NOMO-1 (cell line): ENCODE measurements around the gene IL10RB.

Experiments used
- DNase-seq, 2 experiments: peaks; one replicate each; lab custom pipeline; 2025; ENCODE audit not compliant: unreplicated experiment in 2 of 2; lab: John Stamatoyannopoulos, UW

The IL10RB gene

GRCh38 chr21:33264561-33264960, 1.6 kb upstream of the IL10RB start:
- no peak for DNase-seq

DNA sequence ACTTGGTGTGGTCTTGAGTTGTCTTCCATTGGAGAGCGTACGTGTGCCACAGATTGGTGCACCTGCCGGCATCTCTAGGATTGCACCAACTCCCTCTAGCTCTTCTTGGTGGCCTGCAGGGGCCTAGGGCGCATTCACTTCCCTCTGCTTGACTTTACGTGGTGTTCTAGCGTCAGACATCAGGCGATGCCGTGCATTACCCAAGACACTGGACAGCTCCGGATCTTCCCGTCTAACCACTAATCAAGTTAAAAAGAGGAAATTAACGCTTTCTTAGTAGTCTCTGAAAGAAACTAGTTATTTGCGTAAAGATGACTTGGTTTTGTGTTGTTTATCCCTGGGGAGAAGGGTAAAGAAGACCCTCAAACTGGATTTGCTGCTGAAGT, 510 bp upstream of the IL10RB start:
- DNase-seq, result peak; percentile 93 to 99

DNA sequence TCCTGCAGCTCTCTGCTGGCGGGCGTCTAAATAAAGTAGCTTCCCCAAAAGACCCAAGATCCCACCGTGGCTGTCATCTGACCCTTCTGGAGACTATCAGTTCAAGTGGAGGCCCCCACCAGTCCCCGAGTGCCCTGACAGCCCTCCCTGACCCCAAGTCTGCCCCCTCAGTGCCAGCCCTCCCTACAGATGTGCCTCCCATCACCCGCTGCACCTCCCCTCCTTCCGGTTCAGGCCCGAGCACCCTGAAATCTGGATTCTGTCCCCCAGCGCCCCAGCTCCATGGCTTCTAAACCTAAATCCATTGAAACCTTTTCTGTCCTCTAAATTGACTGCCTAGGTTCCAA, 595 bp downstream of the IL10RB start:
- no peak for DNase-seq

- DNase-seq, result no peak
Observed at GRCh38 chr21:33267250-33267649, 1.1 kb downstream of the IL10RB start.

DNA sequence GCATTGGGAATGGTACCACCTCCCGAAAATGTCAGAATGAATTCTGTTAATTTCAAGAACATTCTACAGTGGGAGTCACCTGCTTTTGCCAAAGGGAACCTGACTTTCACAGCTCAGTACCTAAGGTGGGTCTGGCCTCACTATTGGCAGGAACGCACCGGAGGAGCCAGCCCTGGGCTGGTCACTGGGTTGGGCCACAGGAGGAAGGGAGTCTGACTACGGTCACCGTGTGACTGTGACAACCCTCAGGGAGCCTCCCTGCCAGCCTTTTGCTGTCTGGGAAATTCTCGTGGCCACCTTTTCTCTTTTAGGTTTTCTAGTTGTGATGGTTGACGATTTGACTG, 2.2 kb downstream of the IL10RB start:
- no peak for DNase-seq

DNA sequence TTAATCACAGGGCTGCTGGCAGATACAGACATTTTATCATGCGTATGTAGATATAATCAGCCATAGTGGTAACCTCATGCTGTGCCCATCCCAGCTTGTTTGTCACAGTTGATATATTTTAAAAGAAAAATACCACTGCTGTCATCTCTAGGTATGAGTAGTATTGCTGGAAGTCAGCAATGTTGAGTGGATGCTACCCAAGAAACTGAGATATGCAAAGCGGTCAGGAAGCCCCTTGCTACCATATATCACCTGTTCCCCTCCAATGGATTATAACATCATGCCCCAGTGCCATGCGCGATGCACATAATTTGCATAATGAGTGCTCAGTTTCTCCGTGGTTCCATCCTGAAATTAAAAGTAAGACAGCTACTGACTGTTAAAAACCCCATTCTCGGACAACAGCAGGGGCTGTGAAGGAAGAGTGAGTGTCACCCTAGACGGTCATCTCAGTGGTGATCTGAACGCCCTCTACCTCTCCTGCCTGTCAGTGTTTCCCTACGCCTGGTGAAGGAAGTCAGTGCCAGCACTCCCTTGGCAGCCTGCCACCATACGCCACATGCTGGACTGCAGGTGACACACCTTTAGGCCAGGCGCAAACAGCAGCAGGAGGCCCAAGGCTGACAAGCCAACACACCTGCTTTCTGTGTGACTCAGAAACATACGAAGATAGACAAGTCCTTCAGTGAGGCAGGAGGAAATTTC, 2.7 kb downstream of the IL10RB start:
- no peak for DNase-seq

GRCh38 chr21:33270986-33271385, 4.8 kb downstream of the IL10RB start:
- DNase-seq, result no peak

DNA sequence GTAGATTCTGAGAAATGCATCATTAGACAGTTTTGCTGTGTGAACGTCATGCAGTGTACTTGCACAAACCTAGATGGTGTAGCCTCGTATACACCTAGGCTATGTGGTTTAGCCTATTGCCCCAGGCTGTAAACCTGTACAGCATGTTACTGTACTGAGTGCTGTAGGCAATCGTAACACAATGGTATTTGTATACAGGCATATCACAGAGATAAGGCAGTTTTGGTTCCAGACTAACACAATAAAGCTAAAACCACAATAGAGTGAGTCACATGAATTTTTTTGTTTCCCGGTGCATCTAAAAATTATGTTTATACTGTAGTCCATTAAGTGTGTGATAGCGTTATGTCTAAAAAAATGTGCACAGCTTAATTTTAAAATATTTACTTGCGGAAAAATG, 6.9 kb downstream of the IL10RB start:
- no peak for DNase-seq

- DNase-seq, result no peak
Observed at GRCh38 chr21:33278721-33279120, 12.6 kb downstream of the IL10RB start.

DNA sequence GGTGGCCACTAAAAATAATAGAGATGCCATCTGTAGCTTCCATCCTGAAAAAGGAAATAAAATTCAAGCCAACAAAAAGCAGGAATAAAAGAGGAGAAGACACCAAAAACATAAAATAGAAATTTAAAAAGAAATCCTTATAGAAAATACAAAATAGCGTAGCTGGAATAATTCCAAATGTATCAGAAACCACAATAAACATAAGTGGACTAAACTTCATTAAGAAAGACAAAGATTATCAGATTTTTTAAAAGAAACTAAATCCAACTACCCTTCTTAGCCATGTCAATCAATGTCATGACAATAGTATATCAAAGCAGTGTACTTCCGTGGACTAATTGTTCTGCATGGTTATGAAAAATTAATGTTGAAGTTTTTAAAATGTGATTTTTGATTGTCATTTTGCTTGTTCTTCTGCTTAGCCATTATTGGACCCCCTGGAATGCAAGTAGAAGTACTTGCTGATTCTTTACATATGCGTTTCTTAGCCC, 13.2 kb downstream of the IL10RB start:
- no peak for DNase-seq

GRCh38 chr21:33281096-33281652, 15.0 kb downstream of the IL10RB start:
- DNase-seq, result no peak

- DNase-seq, result no peak
Observed at GRCh38 chr21:33283203-33283602, 17.0 kb downstream of the IL10RB start.

DNA sequence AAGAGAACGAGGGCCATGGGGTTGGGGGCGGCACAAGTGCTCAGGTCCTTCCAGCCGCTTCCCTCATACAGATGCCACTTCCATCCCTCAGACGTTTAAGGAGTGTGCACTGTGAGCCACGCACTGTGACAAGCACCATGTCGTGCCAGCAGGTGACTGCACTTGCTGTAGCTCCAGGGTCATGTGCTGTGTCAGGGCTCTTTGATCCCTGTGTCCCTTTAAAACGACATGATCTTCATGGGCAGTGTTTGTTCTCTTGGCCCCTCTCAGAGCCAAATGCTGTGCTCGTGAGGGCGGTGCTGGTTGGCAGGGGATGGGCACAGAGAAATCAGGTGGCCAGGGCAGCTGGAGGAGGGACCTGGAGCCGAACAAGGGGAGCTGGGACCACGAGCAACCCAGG, 19.9 kb downstream of the IL10RB start:
- DNase-seq, result no peak

- no peak for DNase-seq
Observed at GRCh38 chr21:33286600-33287456, 20.7 kb downstream of the IL10RB start.

GRCh38 chr21:33289199-33289819, 23.1 kb downstream of the IL10RB start:
- DNase-seq, result no peak

- no peak for DNase-seq
Observed at GRCh38 chr21:33290441-33290840, 24.3 kb downstream of the IL10RB start.

DNA sequence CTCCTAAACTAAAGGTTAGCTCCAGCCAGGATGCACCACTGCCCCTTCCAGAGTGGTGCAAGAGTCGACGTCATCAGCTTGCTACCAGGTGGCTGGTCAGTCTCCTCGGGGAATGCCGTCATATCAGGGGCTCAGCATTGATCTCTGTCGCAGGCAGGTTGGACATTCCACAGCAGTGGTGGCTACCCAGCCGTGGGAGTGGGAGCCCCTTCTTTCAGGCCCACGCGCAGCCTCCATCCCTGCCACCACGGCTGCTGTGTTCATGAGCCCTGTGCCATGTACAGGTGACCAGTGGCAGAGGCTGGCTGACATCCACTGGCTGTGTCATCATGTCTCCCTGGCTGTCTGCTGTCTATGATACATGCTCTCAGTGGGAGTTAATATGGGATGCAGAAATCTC, 25.5 kb downstream of the IL10RB start:
- no peak for DNase-seq

DNA sequence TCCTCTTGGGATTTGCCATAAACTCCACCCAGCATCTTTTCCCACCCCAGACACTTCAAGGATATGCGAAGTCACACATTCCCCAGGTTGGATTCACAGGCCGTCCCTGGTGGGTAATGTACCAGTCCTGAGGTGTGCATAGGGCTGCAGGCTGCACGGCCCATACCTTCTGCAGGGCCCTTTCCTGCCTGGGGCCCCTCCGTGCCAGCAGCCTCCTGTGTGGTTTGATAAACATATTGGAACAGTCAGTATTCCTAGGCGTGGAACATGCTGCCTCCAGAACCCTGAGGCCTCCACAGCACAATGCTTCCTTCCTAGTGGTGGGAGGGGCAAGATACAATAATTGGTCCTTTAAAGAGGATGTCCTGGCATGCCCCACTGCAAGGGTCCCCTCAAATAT, 26.6 kb downstream of the IL10RB start:
- DNase-seq, result no peak

DNA sequence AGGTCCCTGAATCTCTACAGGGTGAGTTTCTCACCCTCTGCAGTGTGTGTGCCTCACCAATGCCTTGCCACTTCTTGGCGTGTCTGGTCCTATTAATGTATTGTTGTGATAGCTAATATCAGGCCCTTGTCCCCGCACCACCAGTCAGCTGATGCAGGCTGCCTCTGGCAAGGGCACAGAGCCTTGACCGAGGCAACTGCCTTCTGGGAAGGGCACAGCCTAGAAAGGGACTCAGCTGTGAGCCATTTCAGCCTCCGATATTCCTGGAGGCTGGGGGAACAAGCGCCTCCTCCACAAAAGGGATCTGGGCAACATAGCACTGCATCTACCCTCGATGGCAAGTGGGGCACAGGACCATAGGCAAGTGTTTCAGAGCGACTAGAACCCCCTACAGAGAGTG, 27.0 kb downstream of the IL10RB start:
- no peak for DNase-seq

DNA sequence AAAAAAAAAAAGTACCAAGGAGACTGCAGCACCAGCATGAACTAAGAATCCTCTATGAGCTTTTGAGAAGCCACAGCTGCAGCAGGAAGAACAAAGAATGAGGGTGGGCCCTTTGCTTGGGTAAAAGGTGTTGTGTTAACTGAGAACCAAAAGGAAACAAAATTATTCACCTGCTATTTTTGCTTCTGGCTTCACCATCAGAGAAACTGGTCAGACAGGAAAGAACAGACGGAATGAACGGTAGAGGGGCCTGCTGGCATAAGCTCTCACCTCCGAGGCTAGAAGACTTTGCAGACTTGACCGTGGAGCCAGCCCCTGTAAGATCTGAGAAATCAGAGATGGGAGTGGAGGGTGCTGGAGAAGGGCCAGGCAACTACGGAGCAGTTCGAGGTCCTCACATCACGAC, 27.6 kb downstream of the IL10RB start:
- DNase-seq, result no peak

DNA sequence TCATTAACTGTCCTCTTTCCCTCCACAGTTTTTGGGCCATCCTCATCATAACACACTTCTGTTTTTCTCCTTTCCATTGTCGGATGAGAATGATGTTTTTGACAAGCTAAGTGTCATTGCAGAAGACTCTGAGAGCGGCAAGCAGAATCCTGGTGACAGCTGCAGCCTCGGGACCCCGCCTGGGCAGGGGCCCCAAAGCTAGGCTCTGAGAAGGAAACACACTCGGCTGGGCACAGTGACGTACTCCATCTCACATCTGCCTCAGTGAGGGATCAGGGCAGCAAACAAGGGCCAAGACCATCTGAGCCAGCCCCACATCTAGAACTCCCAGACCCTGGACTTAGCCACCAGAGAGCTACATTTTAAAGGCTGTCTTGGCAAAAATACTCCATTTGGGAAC, 30.0 kb downstream of the IL10RB start:
- DNase-seq, result no peak
